ENCODE data around the gene KRTAP1-5.
"Not testable (repeated sequence)": the region's sequence is repeated elsewhere in the genome, so short reads cannot be mapped to it uniquely, and the experiment has no call there.

Gene KRTAP1-5, protein sequence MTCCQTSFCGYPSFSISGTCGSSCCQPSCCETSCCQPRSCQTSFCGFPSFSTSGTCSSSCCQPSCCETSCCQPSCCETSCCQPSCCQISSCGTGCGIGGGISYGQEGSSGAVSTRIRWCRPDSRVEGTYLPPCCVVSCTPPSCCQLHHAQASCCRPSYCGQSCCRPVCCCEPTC

DNA sequence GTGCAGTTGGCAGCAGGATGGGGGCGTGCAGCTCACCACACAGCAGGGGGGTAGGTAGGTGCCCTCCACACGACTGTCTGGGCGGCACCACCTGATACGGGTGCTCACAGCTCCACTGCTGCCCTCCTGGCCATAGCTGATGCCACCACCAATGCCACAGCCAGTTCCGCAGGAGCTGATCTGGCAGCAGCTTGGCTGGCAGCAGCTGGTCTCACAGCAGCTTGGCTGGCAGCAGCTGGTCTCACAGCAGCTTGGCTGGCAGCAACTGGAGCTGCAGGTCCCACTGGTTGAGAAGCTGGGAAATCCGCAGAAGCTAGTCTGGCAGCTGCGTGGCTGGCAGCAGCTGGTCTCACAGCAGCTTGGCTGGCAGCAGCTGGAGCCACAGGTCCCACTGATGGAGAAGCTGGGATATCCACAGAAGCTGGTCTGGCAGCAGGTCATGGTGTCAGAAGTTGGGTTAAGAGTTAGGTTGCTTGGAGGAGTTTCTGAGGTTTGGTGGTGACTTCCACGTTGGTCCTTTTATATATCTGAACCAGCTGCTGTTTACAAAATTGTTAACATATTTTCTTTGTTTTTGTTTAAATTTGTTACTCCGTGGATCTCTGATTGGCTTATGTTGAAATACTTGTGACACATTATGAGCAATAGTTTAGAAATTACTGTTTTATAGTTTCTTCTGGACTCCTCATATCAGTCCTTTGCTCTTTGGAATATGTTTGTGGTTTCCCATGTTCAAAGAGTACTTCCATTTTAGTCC, at the start of gene KRTAP1-5:
KRTAP1-5 (minus strand) TSS at position 494 of the 757 bp plus-strand sequence; CDS start at position 441, 53 bp downstream.
- no peak for DNase-seq (ENCODE audit: low spot score)

DNA sequence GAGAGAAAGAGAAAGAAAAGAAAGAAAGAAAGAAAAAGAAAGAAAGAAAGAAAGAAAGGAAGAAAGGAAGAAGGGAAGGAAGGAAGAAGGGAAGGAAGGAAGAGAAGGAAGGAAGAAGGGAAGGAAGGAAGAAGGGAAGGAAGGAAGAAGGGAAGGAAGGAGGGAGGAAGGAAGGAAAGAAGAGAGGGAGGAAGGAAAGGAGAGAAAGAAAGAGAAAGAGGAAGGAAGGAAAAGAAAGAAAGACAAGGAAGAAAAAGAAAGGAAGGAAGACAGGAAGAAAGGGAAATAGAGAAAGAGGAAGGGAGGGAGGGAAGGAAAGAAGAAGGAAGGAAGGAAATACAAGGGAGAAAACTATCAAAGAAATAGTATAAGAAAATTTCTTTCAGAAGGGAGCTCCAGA, 49.8 kb upstream of the KRTAP1-5 start:
- DNase-seq (ENCODE audit: low spot score) = no peak

DNA sequence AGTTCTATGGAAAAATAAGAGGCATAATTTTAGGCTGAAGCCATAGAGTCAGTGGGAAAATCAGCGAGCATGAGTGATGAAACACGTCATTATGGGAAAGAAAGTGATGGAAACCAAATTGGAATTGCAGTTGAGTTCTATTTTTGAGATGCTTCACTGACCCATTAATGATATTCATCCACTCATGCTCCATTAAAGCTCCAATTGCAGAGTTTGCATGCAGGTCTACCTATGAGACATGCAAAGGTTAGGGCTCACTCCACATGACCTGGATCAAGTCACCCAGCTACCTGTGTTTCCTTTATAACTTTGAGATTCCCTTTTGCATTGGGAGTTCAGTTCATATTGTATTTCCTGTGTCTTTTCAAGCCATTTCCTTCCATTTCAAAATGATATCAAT, 46.7 kb upstream of the KRTAP1-5 start:
- no peak for DNase-seq (ENCODE audit: low spot score)

DNA sequence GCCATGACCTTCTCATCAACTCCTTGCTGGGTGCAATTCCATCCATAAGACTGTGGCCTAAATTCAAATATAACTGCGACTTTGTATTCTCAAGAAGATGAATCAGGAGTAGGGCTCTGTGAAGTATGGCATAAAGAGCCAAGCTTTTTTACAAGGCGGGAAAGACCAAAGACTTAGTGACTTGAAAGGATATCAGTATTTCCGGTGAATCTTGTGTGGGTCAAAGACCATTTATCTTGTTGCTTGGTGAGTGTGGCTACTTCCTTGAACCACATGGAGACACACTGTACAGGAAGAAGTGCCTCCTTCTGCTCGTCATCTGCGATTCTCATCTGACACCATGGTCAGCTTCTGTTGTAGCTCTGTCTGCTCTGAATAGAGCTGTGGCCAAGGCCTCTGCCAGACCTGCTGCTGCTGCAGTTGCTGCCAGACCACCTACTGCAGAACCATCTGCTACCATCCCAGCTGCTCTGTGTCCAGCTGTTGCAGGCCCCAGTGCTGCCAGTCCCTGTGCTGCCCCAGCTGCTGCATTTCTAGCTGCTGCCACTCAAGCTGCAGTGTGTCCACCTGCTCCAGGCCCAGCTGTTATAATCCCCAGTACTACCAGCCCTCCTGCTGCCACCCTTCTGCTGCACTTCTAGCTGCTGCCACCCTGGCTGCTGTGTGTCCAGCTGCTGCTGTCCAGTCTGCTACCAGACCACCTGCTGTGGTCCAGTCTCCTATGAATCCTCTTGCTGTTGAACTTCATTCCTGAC, 44.8 kb upstream of the KRTAP1-5 start:
- no peak for DNase-seq (ENCODE audit: low spot score)

DNA sequence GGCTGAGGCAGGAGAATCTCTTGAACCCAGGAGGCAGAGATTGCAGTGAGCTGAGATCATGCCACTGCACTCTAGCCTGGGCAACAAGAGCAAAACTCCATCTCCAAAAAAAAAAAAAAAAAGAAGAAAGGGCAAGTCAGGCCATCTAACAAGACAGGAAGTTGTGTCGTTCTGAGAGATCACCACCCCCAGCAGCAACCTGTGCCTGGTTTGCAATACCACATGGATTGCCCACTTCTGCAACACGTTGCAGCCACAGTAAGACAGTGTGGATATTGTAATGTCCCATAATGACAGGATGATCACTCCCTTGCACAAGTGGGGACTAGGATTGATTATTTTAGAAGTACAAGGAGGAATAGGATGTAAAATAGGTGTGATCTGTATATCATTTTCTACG, 42.0 kb upstream of the KRTAP1-5 start:
- DNase-seq (ENCODE audit: low spot score) = no peak

DNA sequence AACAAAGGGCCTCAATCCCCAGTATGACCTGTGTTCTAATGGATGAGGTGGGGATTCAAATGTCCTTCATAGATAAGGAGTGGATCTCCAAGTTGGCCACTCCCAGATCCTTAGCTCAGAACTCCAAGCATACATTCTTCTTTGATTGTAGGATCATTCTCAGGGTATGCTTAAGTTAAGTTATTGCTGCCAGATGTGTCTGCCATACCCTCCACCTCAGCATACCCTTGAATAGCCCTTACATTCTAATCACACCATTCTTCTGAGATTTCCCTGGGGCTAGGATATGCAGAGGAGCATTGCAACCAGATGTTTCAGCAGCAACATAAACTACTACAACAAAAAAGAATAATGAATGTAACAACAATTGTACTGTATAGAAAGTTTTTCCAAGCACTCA, 40.3 kb upstream of the KRTAP1-5 start:
- no peak for DNase-seq (ENCODE audit: low spot score)

DNA sequence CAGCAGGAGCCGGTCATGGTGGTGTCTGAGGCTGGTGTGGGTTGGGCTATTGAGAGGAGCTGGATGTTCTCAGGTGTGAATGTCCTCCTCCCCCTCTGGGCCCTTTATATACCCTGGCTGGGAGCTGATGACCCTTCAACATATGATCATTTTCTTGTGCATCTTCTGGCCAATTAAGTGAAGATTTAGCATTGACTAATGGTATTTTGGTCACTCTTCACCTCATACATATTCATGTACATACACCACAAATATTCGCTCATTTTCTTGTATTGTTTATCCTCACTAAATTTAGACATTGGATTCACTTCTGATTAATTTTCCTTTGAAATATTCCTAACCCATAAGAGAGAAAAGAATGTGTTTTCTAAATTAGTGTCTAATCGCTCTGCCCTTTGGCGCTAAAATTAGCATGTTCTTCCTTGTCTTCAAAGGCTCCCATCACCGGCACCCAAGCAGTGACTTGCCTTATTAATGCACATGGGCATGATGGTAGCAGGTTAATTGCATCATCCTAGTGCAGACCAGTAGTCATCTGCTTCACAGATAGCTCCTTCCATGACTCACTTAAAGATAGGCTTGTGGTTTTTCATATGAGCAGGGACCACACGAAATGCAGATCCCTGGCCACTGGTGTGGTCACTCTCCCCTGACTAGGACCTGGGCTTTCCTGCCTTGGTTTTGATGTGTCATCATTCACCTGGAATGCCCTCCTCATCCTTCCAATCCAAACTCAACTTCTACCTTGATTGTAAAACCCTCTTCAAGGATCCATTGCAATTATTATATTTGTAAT, 39.0 kb upstream of the KRTAP1-5 start, which contains the start of gene KRTAP2-4:
KRTAP2-4 (minus strand) TSS at position 51 of the 796 bp plus-strand sequence; CDS start at position 17, 34 bp downstream.
- DNase-seq (ENCODE audit: low spot score) = no peak

DNA sequence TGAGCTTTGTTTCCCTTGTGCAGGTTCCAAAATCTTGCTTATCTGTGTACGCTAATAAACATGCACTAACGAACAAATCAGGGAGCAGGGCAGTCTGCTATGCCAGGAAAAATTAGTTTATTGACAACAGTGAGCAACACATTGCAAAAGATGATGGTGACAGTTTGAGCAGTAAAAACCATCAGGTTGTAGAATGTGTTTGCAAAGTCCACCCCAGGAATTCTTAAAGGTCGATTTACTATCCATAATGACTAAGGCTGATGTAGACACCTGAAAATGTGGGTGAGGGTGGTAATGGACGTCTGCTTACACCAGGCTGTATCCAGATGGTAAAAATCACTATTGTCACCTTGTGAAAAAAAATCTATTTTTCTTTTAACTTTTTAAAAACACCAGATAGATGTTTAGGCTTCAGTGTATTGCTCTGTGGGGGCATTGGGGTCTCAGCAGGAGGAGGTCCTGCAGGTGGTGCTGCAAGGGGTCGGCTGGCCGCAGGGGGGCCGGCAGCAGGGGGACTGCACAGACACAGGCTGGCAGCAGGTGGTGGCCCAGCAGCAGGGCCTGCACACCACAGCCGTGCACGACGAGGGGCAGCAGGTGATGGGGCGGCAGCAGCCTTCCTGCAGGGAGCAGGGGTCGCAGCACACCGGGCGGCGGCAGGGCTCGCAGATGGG, 38.1 kb upstream of the KRTAP1-5 start:
- not testable (repeated sequence) for DNase-seq (ENCODE audit: low spot score)

DNA sequence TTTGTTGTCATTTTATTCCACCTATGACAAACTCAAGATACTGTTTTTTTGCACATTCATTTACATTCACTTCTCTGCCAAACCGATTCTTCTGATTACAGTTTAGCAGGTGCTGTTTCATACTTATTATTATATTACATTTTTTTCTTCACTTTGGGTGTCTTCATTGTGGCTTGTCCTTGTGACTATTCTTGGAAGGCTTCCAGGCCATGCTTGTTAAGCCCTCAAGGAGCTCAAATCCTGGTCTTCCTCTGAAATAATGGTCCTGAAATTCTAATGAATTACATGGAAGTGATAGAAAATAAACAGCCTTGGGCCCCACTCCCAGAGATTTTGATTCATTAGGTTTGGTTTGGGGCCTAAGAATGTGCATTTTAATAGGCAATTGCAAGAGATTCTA, 37.3 kb upstream of the KRTAP1-5 start:
- no peak for DNase-seq (ENCODE audit: low spot score)

DNA sequence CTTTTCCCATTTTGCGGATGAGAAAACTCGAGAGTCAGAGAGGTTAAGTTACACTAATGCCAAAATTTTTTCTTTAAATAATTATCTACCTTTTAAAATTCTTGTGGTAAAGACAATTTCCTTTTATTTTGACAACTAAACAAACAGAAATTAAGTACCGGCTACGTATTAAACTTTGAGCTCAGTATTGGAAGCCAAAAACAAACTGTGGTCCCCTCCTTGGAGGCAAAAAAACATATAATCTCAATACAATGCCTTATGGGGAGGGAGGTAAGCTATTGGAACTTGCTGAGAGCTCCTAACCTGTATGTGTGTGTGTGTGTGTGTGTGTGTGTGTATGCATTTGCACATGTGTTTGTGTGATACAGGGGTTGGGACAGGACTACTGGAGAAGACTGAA, 36.4 kb upstream of the KRTAP1-5 start:
- no peak for DNase-seq (ENCODE audit: low spot score)

DNA sequence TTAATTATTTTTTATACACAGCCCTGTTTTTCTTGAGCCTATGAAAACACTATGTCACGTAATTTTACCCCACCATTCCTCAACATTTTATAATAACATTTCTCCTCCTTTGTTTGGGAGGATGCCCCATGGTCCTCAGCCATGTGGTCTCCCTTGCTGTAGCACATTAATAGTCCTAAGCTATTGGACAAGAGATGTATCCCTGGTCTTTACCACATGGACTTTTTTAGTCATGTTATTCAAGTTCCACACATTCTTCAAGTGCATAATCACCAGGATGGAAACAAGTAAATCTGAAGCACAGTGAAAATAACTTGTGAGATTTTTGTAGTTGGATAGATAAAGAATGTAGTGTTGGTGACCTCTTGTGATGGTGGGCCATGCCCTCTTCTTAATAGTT, 35.0 kb upstream of the KRTAP1-5 start:
- no peak for DNase-seq (ENCODE audit: low spot score)

DNA sequence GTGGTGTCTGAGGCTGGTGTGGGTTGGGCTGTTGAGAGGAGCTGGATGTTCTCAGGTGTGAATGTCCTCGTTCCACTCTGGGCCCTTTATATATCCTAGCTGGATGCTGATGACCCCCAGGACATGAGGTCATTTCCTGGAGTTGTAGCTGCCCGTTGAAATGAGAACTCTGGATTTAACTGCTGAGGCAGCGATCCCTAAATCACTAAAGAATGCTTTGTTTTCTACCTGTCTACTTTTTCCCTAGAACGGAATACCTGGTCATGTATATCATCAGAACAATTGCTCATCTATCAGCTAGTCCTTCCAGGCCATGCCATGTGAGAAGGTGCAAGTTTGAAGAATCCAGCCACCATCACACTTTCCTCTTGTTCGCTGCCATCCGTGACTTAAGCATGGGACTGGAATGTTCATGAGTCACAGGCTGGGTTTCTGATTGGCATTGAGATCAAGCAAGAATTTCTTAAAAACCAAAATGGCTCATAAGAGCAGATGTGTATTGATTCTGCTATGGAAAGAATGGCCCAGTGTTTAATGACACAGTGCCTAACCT, 33.1 kb upstream of the KRTAP1-5 start, which contains the start of gene KRTAP2-3:
KRTAP2-3 (minus strand) TSS at position 63 of the 553 bp plus-strand sequence. CDS start 64 bp downstream, outside the sequence.
- DNase-seq (ENCODE audit: low spot score) = no peak

DNA sequence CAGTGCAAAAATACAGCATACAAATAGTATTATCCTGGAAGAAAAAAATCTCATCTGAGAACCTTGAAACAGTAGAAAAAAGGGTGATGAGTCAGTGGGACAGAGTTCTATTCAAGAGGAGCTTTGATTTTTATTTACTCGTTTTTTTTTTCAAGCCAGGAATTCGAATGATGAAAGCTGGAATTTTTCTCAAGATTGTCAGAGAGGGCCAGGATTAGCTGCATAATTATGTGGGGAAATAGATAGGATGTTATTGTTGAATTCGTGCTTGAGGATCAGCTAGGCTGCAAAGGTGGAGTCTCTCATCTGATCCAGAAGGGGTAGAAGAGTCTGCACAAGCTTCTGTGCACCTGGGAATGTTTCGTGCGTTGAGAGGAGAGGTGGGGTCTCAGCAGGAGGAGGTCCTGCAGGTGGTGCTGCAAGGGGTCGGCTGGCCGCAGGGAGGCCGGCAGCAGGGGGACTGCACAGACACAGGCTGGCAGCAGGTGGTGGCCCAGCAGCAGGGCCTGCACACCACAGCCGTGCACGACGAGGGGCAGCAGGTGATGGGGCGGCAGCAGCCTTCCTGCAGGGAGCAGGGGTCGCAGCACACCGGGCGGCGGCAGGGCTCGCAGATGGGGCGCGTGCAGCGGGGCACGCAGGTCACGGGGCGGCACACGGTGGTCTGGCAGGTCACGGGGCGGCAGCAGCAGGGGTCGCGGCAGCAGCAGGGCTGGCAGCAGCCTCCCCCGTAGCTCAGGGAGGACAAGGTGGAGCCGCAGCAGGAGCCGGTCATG, 32.5 kb upstream of the KRTAP1-5 start:
- DNase-seq (ENCODE audit: low spot score) = not testable (repeated sequence)

DNA sequence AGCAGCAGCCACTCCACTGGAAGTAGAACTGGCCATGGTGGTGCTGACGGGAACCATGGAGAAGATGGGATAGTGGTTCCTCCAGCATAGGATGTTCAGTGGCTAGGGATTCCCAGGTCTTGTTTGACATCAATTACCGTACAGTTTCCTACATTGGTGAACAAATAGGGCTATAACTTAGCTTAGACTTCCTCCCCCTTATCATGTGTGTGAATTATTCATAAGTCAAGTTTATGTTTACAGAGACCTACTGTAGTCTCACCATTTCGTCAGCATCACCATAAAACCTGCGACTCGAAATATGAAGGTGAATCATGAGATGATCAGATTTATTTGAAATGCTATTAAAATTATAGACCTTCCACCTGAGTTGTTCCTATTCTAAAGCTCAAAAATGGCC, 31.7 kb upstream of the KRTAP1-5 start:
- no peak for DNase-seq (ENCODE audit: low spot score)

DNA sequence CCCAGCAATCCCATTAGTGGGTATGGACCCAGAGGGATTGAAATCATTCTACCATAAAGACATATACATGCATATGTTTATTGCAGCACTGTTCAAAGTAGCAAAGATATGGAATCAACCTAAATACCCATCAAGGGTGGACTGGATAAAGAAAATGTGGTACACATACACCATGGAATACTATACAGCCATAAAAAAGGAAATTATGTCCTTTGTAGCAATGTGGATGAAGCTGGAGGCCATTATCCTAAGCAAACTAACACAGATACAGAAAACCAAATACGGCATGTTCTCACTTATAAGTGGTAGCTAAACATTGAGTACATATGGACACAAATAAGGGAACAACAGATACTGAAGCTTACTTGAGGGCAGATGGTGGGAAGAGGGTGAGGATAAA, 30.5 kb upstream of the KRTAP1-5 start:
- DNase-seq (ENCODE audit: low spot score) = no peak

DNA sequence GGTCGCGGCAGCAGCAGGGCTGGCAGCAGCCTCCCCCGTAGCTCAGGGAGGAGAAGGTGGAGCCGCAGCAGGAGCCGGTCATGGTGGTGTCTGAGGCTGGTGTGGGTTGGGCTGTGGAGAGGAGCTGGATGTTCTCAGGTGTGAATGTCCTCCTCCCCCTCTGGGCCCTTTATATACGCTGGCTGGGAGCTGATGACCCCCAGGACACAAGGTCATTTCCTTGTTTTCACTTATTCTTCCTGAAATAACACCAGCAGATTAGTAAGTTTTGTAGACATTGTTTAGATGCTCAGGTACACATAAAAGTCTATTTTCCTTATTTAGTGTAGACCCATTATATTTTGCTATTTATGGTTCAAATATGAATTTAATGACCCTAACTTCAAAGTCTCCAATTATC, 28.1 kb upstream of the KRTAP1-5 start, which contains the start of gene KRTAP2-2:
KRTAP2-2 (minus strand) TSS at position 101 of the 400 bp plus-strand sequence; CDS start at position 82, 19 bp downstream.
- not testable (repeated sequence) for DNase-seq (ENCODE audit: low spot score)

DNA sequence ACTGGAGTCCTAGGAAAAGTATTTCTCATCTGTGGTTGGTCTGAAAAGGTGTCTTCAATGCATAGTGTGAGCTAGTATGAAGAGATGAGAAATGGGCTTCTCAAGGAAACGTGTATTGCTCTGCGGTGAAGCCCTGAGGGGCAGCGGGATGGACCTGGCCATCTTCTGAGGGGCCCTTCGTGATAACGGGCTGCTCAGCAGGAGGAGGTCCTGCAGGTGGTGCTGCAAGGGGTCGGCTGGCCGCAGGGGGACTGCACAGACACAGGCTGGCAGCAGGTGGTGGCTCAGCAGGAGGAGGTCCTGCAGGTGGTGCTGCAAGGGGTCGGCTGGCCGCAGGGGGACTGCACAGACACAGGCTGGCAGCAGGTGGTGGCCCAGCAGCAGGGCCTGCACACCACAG, 27.5 kb upstream of the KRTAP1-5 start:
- DNase-seq (ENCODE audit: low spot score) = not testable (repeated sequence)

DNA sequence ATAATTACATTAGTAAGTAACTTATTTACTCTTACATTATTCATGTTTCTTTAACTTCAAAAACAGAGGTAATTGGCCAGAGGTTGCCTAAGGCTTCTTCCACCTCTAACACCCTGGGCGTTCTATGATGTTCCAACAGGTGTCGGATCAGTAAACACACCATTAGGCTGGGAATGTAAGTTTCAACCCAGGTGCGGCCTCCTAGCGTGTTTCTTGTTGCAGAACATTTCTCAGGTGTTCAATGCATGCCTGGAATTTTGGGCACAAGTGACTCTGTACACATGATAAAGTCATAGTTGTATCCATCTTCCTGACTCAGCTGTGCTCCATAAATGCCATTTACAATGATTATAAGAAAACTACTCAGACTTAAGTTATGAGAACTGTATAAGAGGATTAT, 27.0 kb upstream of the KRTAP1-5 start:
- no peak for DNase-seq (ENCODE audit: low spot score)

DNA sequence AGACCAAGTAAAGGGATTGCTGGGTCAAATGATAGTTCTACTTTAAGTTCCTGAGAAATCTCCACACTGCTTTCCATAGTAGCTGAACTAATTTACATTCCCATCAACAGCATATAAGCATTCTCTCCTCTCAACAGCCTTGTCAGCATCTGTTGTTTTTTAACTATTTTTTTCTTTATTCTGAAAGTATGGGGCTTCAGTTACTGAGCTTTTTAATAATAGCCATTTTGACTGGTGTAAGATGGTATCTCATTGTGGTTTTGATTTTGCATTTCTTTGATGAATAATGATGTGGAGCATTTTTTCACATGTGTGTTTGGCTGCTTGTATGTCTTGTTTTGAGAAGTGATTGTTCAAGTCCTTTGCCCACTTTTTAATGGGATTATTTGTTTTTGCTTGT, 25.6 kb upstream of the KRTAP1-5 start:
- no peak for DNase-seq (ENCODE audit: low spot score)

DNA sequence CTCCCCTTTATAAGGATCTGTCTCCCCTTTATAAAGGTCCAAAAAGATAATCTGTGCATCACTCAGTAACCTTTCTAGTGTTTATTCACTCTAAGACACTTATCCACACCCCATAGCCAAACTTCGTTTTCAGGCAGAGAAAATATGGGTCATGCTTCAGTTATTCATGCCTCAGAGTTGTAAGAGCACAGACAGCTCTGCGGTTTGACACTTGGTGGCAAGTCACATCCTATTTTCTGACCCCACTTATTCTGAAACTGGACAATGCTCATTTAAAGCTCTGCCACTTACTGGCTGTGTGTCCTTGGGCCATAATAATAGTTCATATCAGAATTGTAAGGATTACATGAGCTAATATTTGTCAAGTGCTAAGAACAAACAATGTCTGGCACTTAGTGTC, 22.1 kb upstream of the KRTAP1-5 start:
- no peak for DNase-seq (ENCODE audit: low spot score)
